ENCODE data around the gene ZNF234. TPM values are rescaled to one million over a fixed set of nuclear protein-coding genes. Genes with fewer than 3 reads are reported as not detected.
A peak's percentile ranks its signal among the peaks of the same experiment; 100 is the strongest.
"Not testable (repeated sequence)": the region's sequence is repeated elsewhere in the genome, so short reads cannot be mapped to it uniquely, and the experiment has no call there.

The ZNF234 gene
- total and polyA plus RNA-seq, 11 donors, result 4.5 to 12.8 (median 9.1) TPM

GRCh38 chr19:44113138-44113783, 28.1 kb upstream of the ZNF234 start, which contains the start of gene ZNF225:
Gene ZNF225 (plus strand): TSS chr19:44113399. CDS start chr19:44115828, 2,429 bp downstream.
- ATAC-seq (peak; percentile 98 to 99 (median 98)), DNase-seq (peak; percentile 92 to 98 (median 97))
- 0% methylated on average over 29 to 44 of the region's 44 CpGs for WGBS, 4 donors
- peak within 1 kb of the TSS in 11 of 12 donors; percentile 57 to 84 (median 74) for H3K27ac ChIP-seq
- TF ChIP-seq, protein P1, sequence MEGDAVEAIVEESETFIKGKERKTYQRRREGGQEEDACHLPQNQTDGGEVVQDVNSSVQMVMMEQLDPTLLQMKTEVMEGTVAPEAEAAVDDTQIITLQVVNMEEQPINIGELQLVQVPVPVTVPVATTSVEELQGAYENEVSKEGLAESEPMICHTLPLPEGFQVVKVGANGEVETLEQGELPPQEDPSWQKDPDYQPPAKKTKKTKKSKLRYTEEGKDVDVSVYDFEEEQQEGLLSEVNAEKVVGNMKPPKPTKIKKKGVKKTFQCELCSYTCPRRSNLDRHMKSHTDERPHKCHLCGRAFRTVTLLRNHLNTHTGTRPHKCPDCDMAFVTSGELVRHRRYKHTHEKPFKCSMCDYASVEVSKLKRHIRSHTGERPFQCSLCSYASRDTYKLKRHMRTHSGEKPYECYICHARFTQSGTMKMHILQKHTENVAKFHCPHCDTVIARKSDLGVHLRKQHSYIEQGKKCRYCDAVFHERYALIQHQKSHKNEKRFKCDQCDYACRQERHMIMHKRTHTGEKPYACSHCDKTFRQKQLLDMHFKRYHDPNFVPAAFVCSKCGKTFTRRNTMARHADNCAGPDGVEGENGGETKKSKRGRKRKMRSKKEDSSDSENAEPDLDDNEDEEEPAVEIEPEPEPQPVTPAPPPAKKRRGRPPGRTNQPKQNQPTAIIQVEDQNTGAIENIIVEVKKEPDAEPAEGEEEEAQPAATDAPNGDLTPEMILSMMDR (IDR thresholded peaks at IDR 0.05), result peak in 4 of 12 donors; percentile 7 to 19 (median 9)
- peak in 1 of 2 donors; percentile 49 for TF ChIP-seq POLR2A (IDR thresholded peaks at IDR 0.05)
- H3K4me1 ChIP-seq, result peaks cover 0 to 24% (median 18%) of the 10 kb centered on the region in 12 donors
- H3K9me3 ChIP-seq, result peaks cover 0 to 37% (median 24%) of the 10 kb centered on the region in 12 donors
- no peaks in the 10 kb centered on the region for H3K27me3 ChIP-seq
- H3K36me3 ChIP-seq, result peaks cover 0 to 31% (median 23%) of the 10 kb centered on the region in 9 donors
- intact Hi-C loops (cut with DNase I), result loop anchor here in 8 of 10 donors (1.0 to 10.0 kb wide), 15 partner anchors 18 to 192 kb away; partner anchors contain the start of genes ZNF226 (in 6 of the 8), ZNF224 (in 5 of the 8), ZNF227 (in 3 of the 8) and ZNF234 (in 2 of the 8)
- H3K4me3 ChIP-seq, result peak within 1 kb of the TSS; percentile 43 to 86 (median 72)

- DNase-seq, result peak in 1 of 5 donors; percentile 8
- peak overlapping the region in 11 of 12 donors; percentile 53 to 84 (median 74) for H3K27ac ChIP-seq
- ATAC-seq, result no peak
- peak overlapping the region; percentile 43 to 86 (median 72) for H3K4me3 ChIP-seq
- 3 to 4% (median 4%) methylated on average over 17 to 18 of the region's 18 CpGs for WGBS, 4 donors
- intact Hi-C loops (cut with DNase I), result loop anchor here in 8 of 10 donors (1.0 to 10.0 kb wide), 15 partner anchors 19 to 191 kb away; partner anchors contain the start of genes ZNF226 (in 6 of the 8), ZNF224 (in 5 of the 8), ZNF227 (in 3 of the 8) and ZNF234 (in 2 of the 8)
- H3K36me3 ChIP-seq, result peaks cover 0 to 34% (median 28%) of the 10 kb centered on the region in 9 donors
- no peak for TF ChIP-seq POLR2A (IDR thresholded peaks at IDR 0.05)
- TF ChIP-seq, protein P1 (IDR thresholded peaks at IDR 0.05), result no peak
- no peaks in the 10 kb centered on the region for H3K27me3 ChIP-seq
- H3K4me1 ChIP-seq, result peaks cover 0 to 24% (median 18%) of the 10 kb centered on the region in 12 donors
- H3K9me3 ChIP-seq, result peaks cover 0 to 31% (median 17%) of the 10 kb centered on the region in 12 donors
Observed at GRCh38 chr19:44113784-44114390, 27.5 kb upstream of the ZNF234 start.

- DNase-seq; H3K4me1 ChIP-seq; ATAC-seq; H3K4me3 ChIP-seq; H3K27me3 ChIP-seq; H3K27ac ChIP-seq; intact Hi-C loops (cut with DNase I): not testable (repeated sequence)
- Histone ChIP-seq H3K9me3 (peaks cover 0 to 61% (median 17%) of the 10 kb centered on the region in 12 donors), H3K36me3 (peaks cover 0 to 99% (median 89%) of the 10 kb centered on the region in 9 donors)
- WGBS, 4 donors, result 94 to 99% (median 95%) methylated on average over 4 of the region's 4 CpGs
Observed at GRCh38 chr19:44121162-44121561, 20.2 kb upstream of the ZNF234 start.

DNA sequence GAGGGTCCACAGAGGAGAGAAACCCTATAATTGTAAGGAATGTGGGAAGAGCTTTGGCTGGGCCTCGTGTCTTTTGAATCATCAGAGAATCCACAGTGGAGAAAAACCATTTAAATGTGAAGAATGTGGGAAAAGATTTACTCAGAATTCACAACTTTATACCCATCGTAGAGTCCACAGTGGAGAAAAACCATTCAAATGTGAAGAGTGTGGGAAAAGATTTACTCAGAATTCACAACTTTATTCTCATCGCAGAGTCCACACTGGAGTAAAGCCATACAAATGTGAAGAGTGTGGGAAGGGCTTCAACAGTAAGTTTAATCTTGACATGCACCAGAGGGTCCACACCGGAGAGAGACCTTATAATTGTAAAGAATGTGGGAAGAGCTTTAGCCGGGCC, 9.4 kb upstream of the ZNF234 start:
- Histone ChIP-seq H3K36me3 (peaks cover 0 to 63% (median 45%) of the 10 kb centered on the region in 9 donors), H3K27me3 (no peaks in the 10 kb centered on the region), H3K4me1 (no peaks in the 10 kb centered on the region), H3K27ac (no peak overlapping the region), H3K9me3 (peaks cover 0 to 75% (median 12%) of the 10 kb centered on the region in 12 donors), H3K4me3 (no peak overlapping the region)
- 89 to 93% (median 91%) methylated on average over 5 of the region's 5 CpGs for WGBS, 4 donors
- intact Hi-C loops (cut with DNase I), result no loop called here
- ATAC-seq (no peak), DNase-seq (no peak)
- TF ChIP-seq, protein P1 (IDR thresholded peaks at IDR 0.05), result no peak
- TF ChIP-seq POLR2A (IDR thresholded peaks at IDR 0.05), result no peak

Data from heart left ventricle (tissue), 16 donors.